Gastroesophageal sphincter (tissue), 4 donors: ENCODE results near the gene ADAM33. TPM values are rescaled to one million over a fixed set of nuclear protein-coding genes. Genes with fewer than 3 reads are reported as not detected.
A peak's percentile ranks its signal among the peaks of the same experiment; 100 is the strongest.

ENCODE experiments used
- ATAC-seq: fragments of 150-250 bp; one replicate; pipeline ENCODE4 v1.9.1; 2016; ENCODE audit warnings: mild to moderate bottlenecking, moderate library complexity
- H3K27ac ChIP-seq, 4 donors: fragments of 200-600 bp; sonication (generic) in 3 of 4; 1 replicate in 3 of 4; 2 replicates in 1 of 4; pipeline ENCODE4 v1.5.1; 2016 to 2019
- H3K27me3 ChIP-seq: fragments of 200-600 bp; sonication (generic); one replicate; pipeline ENCODE4 v1.5.1; 2019
- H3K36me3 ChIP-seq, 2 donors: fragments of 200-600 bp; sonication (generic); one replicate each; pipeline ENCODE4 v1.5.1; 2019; ENCODE audit warnings: control low read depth in 1 of 2
- H3K4me1 ChIP-seq, 3 donors: fragments of 200-600 bp; sonication (generic); 1 replicate in 2 of 3; 2 replicates in 1 of 3; pipeline ENCODE4 v1.5.1; 2016 to 2019; ENCODE audit warnings: control low read depth in 2 of 3
- H3K4me3 ChIP-seq, 2 donors: fragments of 200-600 bp; sonication (generic); one replicate each; pipeline ENCODE4 v1.5.1; 2019; ENCODE audit warnings: mild to moderate bottlenecking in 1 of 2, moderate library complexity in 1 of 2
- H3K9me3 ChIP-seq, 3 donors: fragments of 200-600 bp; sonication (generic); one replicate each; pipeline ENCODE4 v1.5.1; 2017 to 2019; ENCODE audit warnings: control low read depth in 2 of 3
- CTCF ChIP-seq, 4 experiments: fragments of 200-600 bp in 2 of 4; fragments of 450-650 bp in 2 of 4; sonication (generic) in 1 of 4; IDR thresholded peaks; one replicate each; pipeline ENCODE4 v1.5.1; 2017 to 2019; ENCODE audit warnings: antibody characterized with exemption in 4 of 4, mild to moderate bottlenecking in 2 of 4, moderate library complexity in 2 of 4
- EP300 ChIP-seq: sonication (generic); formaldehyde crosslinking; IDR thresholded peaks from one replicate; pipeline ENCODE4 v1.6.1; 2017; ENCODE audit warnings: antibody characterized with exemption, mild to moderate bottlenecking
- POLR2A ChIP-seq, 2 donors: fragments of 450-650 bp; IDR thresholded peaks; one replicate each; pipeline ENCODE4 v1.6.1; 2017; ENCODE audit warnings: antibody characterized with exemption in 2 of 2, mild to moderate bottlenecking in 2 of 2, moderate library complexity in 1 of 2
- POLR2AphosphoS5 ChIP-seq: sonication (generic); formaldehyde crosslinking; IDR thresholded peaks from one replicate; pipeline ENCODE4 v1.6.1; 2017; ENCODE audit warnings: antibody characterized with exemption
- WGBS, 2 donors: methylation state at CpG; one replicate each; pipeline ENCODE4 v1.1.5; 2018; ENCODE audit warnings: low coverage in 1 of 2; 5-methylcytosine and 5-hydroxymethylcytosine counted together
- total RNA-seq, 4 donors: library from RNA; depleted of rRNA; stranded (reverse); fragments of >200 nt; gene quantifications; one replicate each; pipeline ENCODE4 v1.1.0, GENCODE V29; 2016

ADAM33 gene
- total RNA-seq, 4 donors from 2014 or later = 15.9 to 105 (median 70.1) TPM

- peaks cover 0 to 19% (median 7%) of the 10 kb centered on the region in 3 donors for H3K4me1 ChIP-seq
- TF ChIP-seq CTCF (IDR thresholded peaks at IDR 0.05) = no peak
- no peak for TF ChIP-seq POLR2A (IDR thresholded peaks at IDR 0.05)
- TF ChIP-seq EP300 = no peak
- no peak for TF ChIP-seq POLR2AphosphoS5
- no peaks in the 10 kb centered on the region for H3K9me3 ChIP-seq
- H3K27ac ChIP-seq = no peak overlapping the region
- H3K27me3 ChIP-seq = peaks cover 15% of the 10 kb centered on the region
- no peak overlapping the region for H3K4me3 ChIP-seq
- 68 to 83% methylated on average over 2 of the region's 4 CpGs for WGBS, 2 donors
- ATAC-seq = peak; percentile 40
- no peaks in the 10 kb centered on the region for H3K36me3 ChIP-seq
These were observed 32.3 kb upstream of the ADAM33 start for GRCh38 chr20:3714092-3714491.

DNA sequence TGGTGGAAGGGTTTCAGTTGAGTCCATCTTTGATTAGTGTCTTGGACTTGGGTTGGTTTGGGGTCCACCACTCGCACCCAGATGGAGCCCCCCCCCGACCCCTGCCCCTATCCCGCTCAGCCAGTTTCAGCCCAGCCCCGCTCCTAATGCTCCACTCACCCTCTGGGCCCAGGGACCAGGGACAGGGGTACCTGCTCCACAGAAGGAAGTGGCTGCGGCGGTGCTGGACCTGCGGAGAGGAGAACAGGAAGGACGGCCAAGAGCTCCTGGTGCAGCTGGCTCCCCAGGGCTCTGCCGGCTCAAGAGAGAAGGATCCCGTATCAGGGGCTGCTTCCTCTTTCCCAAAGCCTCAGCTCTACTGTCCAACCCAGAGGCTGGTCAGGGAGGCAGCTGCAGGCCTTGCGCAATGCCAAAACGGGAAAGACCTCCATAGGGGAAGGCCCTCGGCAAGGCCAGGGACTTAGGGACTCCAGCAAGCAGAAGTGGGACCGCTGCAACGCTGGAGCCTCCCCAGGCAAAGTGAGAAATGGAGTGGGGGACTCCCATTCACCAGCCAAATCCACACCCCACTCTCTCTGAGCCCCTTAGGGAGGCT, 30.6 kb upstream of the ADAM33 start, which contains the start of gene SIGLEC1:
Gene SIGLEC1, minus strand, starts transcription at position 322 of the 595 bp plus-strand sequence. CDS start 5,472 bp downstream, outside the sequence.
- Histone ChIP-seq H3K9me3 (no peaks in the 10 kb centered on the region), H3K27me3 (peaks cover under 1% of the 10 kb centered on the region), H3K27ac (no peak within 1 kb of the TSS), H3K4me3 (peak within 1 kb of the TSS in 1 of 2 donors; percentile 39), H3K36me3 (no peaks in the 10 kb centered on the region), H3K4me1 (peaks cover 0 to 19% (median 7%) of the 10 kb centered on the region in 3 donors)
- TF ChIP-seq POLR2A (IDR thresholded peaks at IDR 0.05) (peak in 1 of 2 donors; percentile 31), CTCF (IDR thresholded peaks at IDR 0.05) (no peak)
- 76% methylated on average over 5 of the region's 15 CpGs; no CpG with 5 or more reads in 1 of the 2 donors for WGBS, 2 donors
- peak; percentile 38 for ATAC-seq

DNA sequence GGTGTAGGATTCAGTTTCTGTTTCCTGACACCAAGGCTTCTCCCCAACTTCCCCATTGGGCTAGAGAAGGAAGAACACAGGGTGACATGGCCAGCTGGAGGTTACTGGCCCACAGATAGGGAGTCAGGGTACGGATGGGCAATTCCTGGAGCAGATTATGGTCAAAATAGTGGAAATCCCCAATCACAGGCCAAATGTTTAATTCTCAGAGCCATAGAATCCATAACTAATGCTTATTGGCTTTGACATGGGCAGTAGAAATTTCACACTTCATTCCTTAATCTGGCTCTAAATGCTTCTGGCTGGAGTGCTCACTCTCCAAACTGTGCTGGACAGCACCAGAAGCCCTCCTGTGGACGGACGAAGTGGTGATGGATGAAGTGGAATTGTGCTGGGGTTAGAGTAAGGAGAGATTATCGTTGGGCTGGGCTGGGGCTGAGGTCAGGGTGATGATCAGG, 29.7 kb upstream of the ADAM33 start:
- Histone ChIP-seq H3K36me3 (no peaks in the 10 kb centered on the region), H3K4me3 (peak overlapping the region in 1 of 2 donors; percentile 39)
- no peak for ATAC-seq

GRCh38 chr20:3710703-3711483, 29.1 kb upstream of the ADAM33 start:
- peaks cover 0 to 19% (median 7%) of the 10 kb centered on the region in 3 donors for H3K4me1 ChIP-seq
- TF ChIP-seq POLR2AphosphoS5 (no peak), CTCF (IDR thresholded peaks at IDR 0.05) (peak in 3 of 4 experiments; percentile 94 to 99 (median 98))
- peak overlapping the region in 2 of 4 donors; percentile 10 to 31 for H3K27ac ChIP-seq
- no peaks in the 10 kb centered on the region for H3K36me3 ChIP-seq
- no peaks in the 10 kb centered on the region for H3K9me3 ChIP-seq
- peak; percentile 57 for ATAC-seq
- H3K27me3 ChIP-seq = no peaks in the 10 kb centered on the region
- 56 to 62% methylated on average over 2 to 5 of the region's 18 CpGs for WGBS, 2 donors
- peak overlapping the region in 1 of 2 donors; percentile 39 for H3K4me3 ChIP-seq

More for the DNA sequence above, 29.7 kb upstream of the ADAM33 start:
- H3K9me3 ChIP-seq = no peaks in the 10 kb centered on the region
- no peaks in the 10 kb centered on the region for H3K27me3 ChIP-seq
- 55 to 68% methylated on average over 3 to 4 of the region's 4 CpGs for WGBS, 2 donors
- no peak for TF ChIP-seq POLR2AphosphoS5
- TF ChIP-seq CTCF (IDR thresholded peaks at IDR 0.05) = peak in 1 of 4 experiments; percentile 8
- no peak for TF ChIP-seq EP300
- H3K27ac ChIP-seq = no peak overlapping the region
- H3K4me1 ChIP-seq = peaks cover 0 to 19% (median 7%) of the 10 kb centered on the region in 3 donors
